Peyer's patch (tissue), 4 donors: ENCODE results near the gene SH3RF3. TPM values are rescaled to one million over a fixed set of nuclear protein-coding genes. Genes with fewer than 3 reads are reported as not detected.
"Not testable (repeated sequence)": the region's sequence is repeated elsewhere in the genome, so short reads cannot be mapped to it uniquely, and the experiment has no call there.

Source experiments
- DNase-seq, 3 donors: peaks; one replicate each; pipeline ENCODE4 v3.0.0-alpha.2; 2017 to 2019
- H3K27ac ChIP-seq, 4 donors: fragments of 200-600 bp; sonication (generic); one replicate each; pipeline ENCODE4 v1.5.1; 2016 to 2019
- H3K27me3 ChIP-seq, 2 donors: fragments of 200-600 bp; sonication (generic); one replicate each; pipeline ENCODE4 v1.5.1; 2019
- H3K36me3 ChIP-seq, 3 donors: fragments of 200-600 bp; sonication (generic); one replicate each; pipeline ENCODE4 v1.5.1; 2016 to 2019
- H3K4me1 ChIP-seq, 4 donors: fragments of 200-600 bp; sonication (generic); one replicate each; pipeline ENCODE4 v1.5.1; 2016 to 2019
- H3K4me3 ChIP-seq, 4 donors: fragments of 200-600 bp; sonication (generic); 1 replicate in 3 of 4; 2 replicates in 1 of 4; pipeline ENCODE4 v1.5.1; 2016 to 2019; ENCODE audit warnings: mild to moderate bottlenecking in 1 of 4
- H3K9me3 ChIP-seq, 4 donors: fragments of 200-600 bp; sonication (generic); one replicate each; pipeline ENCODE4 v1.5.1; 2016 to 2019; ENCODE audit warnings: mild to moderate bottlenecking in 1 of 4
- POLR2A ChIP-seq, 2 donors: fragments of 450-650 bp; IDR thresholded peaks; one replicate each; pipeline ENCODE4 v1.5.1; 2017; ENCODE audit warnings: antibody characterized with exemption in 2 of 2, mild to moderate bottlenecking in 2 of 2, moderate library complexity in 2 of 2
- total RNA-seq, 4 donors: library from RNA; depleted of rRNA; stranded (reverse); fragments of >200 nt; gene quantifications; one replicate each; pipeline ENCODE4 v1.1.0, GENCODE V29; 2016
- TF ChIP-seq, protein P1 (sequence below), 6 experiments: fragments of 450-650 bp in 4 of 6; fragments of 200-600 bp in 2 of 6; sonication (generic) in 1 of 6; IDR thresholded peaks; one replicate each; pipeline ENCODE4 v1.5.1; 2017 to 2019; ENCODE audit warnings: antibody characterized with exemption in 6 of 6, mild to moderate bottlenecking in 3 of 6, moderate library complexity in 1 of 6

SH3RF3 gene
- total RNA-seq, 4 donors from 2014 or later, result 1.1 to 5.0 (median 3.3) TPM

DNA sequence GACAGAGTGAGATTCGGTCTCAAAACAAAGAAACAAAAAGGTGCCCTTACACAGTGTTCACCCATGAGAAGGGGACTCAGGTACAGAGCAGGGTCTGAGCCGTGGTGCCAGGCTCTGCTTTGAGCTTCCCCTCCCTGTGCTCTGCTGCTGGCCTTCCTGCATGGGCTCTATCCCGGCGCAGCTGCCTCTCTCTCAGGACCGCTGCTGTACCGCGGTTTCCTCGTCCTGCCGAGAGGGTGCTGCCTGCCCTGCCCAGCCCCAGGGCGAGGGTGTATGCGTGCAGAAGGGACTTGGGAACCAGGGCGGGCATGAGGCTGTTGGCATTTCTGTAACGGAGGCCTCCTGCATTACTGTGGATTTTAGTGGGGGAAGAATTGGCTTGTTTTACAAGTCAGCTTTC is 30.1 kb downstream of the SH3RF3 start:
- TF ChIP-seq, protein P1, sequence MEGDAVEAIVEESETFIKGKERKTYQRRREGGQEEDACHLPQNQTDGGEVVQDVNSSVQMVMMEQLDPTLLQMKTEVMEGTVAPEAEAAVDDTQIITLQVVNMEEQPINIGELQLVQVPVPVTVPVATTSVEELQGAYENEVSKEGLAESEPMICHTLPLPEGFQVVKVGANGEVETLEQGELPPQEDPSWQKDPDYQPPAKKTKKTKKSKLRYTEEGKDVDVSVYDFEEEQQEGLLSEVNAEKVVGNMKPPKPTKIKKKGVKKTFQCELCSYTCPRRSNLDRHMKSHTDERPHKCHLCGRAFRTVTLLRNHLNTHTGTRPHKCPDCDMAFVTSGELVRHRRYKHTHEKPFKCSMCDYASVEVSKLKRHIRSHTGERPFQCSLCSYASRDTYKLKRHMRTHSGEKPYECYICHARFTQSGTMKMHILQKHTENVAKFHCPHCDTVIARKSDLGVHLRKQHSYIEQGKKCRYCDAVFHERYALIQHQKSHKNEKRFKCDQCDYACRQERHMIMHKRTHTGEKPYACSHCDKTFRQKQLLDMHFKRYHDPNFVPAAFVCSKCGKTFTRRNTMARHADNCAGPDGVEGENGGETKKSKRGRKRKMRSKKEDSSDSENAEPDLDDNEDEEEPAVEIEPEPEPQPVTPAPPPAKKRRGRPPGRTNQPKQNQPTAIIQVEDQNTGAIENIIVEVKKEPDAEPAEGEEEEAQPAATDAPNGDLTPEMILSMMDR (IDR thresholded peaks at IDR 0.05), result no peak
- TF ChIP-seq POLR2A (IDR thresholded peaks at IDR 0.05), result no peak
- Histone ChIP-seq H3K27me3 (no peaks in the 10 kb centered on the region), H3K36me3 (no peaks in the 10 kb centered on the region), H3K27ac (no peak overlapping the region), H3K9me3 (no peaks in the 10 kb centered on the region), H3K4me1 (no peaks in the 10 kb centered on the region), H3K4me3 (no peak overlapping the region)
- DNase-seq, result no peak

DNA sequence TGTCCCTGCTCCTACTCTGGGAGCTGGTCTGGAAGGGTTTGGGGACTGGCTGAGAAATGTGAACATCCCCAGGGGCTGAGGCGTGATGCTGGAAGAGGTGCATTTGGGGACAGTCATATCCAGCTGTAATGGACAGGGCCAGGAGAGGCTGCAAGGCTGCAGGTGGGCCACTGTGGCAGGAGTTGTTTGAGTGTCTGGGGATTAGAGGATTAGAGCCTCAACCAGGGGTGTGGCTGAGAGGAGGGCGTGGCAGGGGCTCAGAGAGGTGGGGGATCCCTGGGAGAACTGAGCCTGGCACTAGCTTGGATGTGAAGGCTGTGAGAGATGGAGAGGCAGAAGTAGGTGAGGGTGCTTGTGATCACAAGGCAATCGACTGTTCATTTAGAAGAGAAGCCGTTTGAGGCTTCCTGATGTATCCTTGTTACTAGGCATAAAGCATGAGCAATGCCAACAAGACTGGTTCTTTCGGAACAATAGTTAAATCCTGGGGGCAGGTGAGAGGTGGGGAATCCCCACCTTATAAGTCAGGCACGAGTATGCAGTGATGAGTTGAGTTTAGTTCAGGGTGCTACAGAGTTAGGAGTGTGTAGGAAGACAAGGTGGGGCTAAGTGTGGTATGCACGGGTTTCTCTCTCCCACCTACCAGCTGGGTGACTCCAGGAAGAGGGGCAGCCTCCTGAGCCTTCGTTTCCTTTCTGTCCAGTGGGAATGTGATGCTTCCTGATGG is 31.9 kb downstream of the SH3RF3 start:
- no peak overlapping the region for H3K4me3 ChIP-seq
- H3K27me3 ChIP-seq, result no peaks in the 10 kb centered on the region
- H3K36me3 ChIP-seq, result no peaks in the 10 kb centered on the region
- TF ChIP-seq POLR2A (IDR thresholded peaks at IDR 0.05), result no peak
- TF ChIP-seq, protein P1 (IDR thresholded peaks at IDR 0.05), result no peak
- H3K9me3 ChIP-seq, result no peaks in the 10 kb centered on the region
- no peaks in the 10 kb centered on the region for H3K4me1 ChIP-seq
- no peak for DNase-seq
- no peak overlapping the region for H3K27ac ChIP-seq

DNA sequence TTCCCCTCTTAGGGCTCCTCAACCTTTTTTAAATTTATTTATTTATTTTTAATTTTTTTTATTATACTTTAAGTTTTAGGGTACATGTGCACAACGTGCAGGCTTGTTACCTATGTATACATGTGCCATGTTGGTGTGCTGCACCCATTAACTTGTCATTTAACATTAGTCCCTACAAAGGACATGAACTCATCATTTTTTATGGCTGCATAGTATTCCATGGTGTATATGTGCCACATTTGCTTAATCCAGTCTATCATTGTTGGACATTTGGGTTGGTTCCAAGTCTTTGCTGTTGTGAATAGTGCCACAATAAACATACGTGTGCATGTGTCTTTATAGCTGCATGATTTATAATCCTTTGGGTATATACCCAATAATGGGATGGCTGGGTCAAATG is 33.4 kb downstream of the SH3RF3 start:
- H3K27me3 ChIP-seq, DNase-seq, H3K9me3 ChIP-seq: not testable (repeated sequence)

DNA sequence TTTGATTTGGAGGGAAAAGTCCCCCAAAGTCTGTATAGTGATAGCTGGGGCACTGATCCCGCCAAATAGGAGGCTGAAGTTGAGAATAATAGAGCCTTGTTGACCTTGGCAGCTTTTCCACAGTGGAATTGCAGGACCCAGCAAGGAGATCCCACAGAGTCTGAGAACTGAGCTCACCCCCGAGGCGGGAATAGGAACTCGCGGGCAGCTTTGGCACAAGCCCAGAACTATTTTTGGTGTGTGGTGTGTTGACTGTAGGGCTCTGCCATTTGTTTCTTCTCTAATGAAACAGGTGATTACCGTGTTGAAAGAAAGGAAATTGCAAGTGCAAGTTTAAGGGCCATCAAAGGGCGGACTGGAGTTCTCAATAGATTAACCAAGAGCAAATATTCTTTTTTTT is 34.0 kb downstream of the SH3RF3 start:
- no peaks in the 10 kb centered on the region for H3K9me3 ChIP-seq
- H3K4me1 ChIP-seq, result no peaks in the 10 kb centered on the region
- H3K27me3 ChIP-seq, result no peaks in the 10 kb centered on the region
- TF ChIP-seq, protein P1 (IDR thresholded peaks at IDR 0.05), result no peak
- TF ChIP-seq POLR2A (IDR thresholded peaks at IDR 0.05), result no peak
- DNase-seq, result no peak
- H3K4me3 ChIP-seq, result no peak overlapping the region
- no peak overlapping the region for H3K27ac ChIP-seq
- H3K36me3 ChIP-seq, result no peaks in the 10 kb centered on the region

More for the DNA sequence above, 33.4 kb downstream of the SH3RF3 start:
- H3K27ac ChIP-seq, H3K36me3 ChIP-seq, H3K4me1 ChIP-seq, H3K4me3 ChIP-seq: not testable (repeated sequence)

DNA sequence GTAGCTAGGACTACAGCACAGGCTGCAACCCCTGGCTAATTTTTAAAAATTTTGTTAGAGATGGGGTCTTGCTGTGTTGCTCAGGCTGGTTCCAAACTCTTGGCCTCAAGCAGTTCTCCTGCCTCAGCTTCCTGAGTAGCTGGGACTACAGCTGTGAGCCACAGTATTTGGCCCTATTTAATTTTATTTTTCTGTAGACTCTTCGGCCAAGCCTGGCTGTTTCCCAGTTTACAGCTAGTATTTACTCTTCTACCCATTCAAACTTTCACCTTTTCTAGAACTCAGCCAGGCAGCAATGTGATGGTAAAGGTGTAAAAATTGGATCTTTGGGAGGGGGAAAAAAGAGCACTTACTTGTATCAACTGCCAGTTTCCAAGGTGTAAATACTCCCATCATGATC is 35.3 kb downstream of the SH3RF3 start:
- Histone ChIP-seq H3K27ac (peak overlapping the region in 2 of 4 donors; percentile 18 to 60), H3K36me3 (no peaks in the 10 kb centered on the region), H3K9me3 (no peaks in the 10 kb centered on the region), H3K4me1 (no peaks in the 10 kb centered on the region), H3K4me3 (no peak overlapping the region), H3K27me3 (no peaks in the 10 kb centered on the region)
- TF ChIP-seq, protein P1 (IDR thresholded peaks at IDR 0.05), result no peak
- TF ChIP-seq POLR2A (IDR thresholded peaks at IDR 0.05), result no peak
- DNase-seq, result no peak

DNA sequence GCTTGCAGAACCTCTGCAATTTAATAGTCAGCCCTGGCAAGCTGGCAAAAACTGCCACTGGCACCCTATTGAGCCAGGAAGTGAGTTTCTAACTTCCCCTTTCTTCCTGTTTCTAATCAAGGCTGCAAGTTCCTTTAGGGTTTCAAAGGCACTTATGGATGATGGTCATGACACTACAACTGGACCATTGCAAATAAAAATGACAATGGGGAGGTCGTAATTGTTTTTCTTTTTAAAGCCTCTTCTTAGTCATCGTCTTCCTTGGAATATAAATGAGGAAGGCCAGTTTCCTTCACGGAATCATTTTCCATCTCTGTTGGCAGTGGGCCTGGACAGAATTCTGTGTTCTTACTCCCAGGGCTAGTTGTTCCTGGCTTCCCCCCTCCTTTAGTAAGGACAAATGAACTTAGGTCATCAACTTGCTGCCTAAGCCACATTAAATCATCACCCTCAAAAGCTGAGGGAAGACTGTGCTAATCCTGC is 35.8 kb downstream of the SH3RF3 start:
- no peaks in the 10 kb centered on the region for H3K4me1 ChIP-seq
- DNase-seq, result no peak
- TF ChIP-seq, protein P1 (IDR thresholded peaks at IDR 0.05), result no peak
- TF ChIP-seq POLR2A (IDR thresholded peaks at IDR 0.05), result no peak
- peak overlapping the region in 3 of 4 donors; percentile 21 to 60 (median 43) for H3K27ac ChIP-seq
- no peaks in the 10 kb centered on the region for H3K9me3 ChIP-seq
- H3K4me3 ChIP-seq, result no peak overlapping the region
- no peaks in the 10 kb centered on the region for H3K36me3 ChIP-seq
- no peaks in the 10 kb centered on the region for H3K27me3 ChIP-seq
